ENCODE data around the gene UBR3. TPM values are rescaled to one million over a fixed set of nuclear protein-coding genes. Genes with fewer than 3 reads are reported as not detected.

UBR3 gene
- total and polyA plus RNA-seq, 2 experiments from 2014 or later, result 10.7 to 28.0 TPM

DNA sequence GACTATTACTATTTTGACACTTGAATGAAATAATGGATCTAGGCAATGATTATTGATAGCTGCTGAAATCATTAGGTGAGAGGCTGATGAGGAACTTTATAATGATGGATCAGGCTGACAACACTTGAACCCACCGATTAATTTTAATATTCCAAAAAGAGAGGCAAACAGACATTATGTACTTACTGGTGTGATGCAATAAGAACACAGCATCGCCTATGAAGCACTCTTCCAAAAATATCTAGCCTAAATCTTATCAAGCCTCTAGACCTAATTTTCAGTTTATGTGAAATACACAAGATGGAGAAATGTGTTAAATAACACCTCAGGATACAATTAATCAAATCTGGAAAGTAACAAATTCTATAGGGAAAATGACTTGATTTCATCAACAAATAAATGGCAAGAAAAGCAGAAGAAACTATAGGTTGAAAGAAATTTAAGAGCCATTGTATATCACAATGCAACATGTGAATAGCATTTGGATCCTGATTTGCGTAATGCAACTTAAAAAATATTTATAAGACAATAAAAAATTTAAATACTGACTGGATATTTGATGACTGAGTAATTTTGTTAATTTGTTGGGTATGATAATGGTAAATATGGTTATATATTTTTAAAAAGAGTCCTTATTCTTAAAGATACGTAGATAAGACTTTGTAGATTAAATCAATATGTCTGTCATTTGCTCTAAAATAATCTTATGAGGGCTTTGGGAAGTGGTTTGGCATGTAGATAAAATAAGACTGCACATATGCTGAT, 45.8 kb upstream of the UBR3 start:
- H3K79me2 ChIP-seq (replicated peaks; ENCODE audit: insufficient read depth), result no peaks in the 10 kb centered on the region
- no peaks in the 10 kb centered on the region for H3K36me3 Mint-ChIP-seq (ENCODE audit: low read depth)
- H3K36me3 ChIP-seq (ENCODE audit: insufficient read depth), result no peaks in the 10 kb centered on the region
- no peak for DNase-seq (ENCODE audit: low spot score)
- 0 out of 2 replicates have a peak, but pooled peaks cover 3% of the 10 kb centered on the region for H3K9me2 ChIP-seq (ENCODE audit: insufficient read depth)
- H3K9me3 Mint-ChIP-seq, result no peaks in the 10 kb centered on the region
- H3K4me2 ChIP-seq, result no peak overlapping the region
- no peaks in the 10 kb centered on the region for H3F3A ChIP-seq (replicated peaks; ENCODE audit: low read depth)
- H3K4me1 ChIP-seq (ENCODE audit: insufficient read depth), result no peaks in the 10 kb centered on the region
- no peak for ATAC-seq
- no peaks in the 10 kb centered on the region for H3K4me1 Mint-ChIP-seq
- no peak overlapping the region for H3K27ac Mint-ChIP-seq
- H3K4me3 Mint-ChIP-seq, result no peak overlapping the region
- H3K4me3 ChIP-seq, result no peak overlapping the region
- H3K27me3 Mint-ChIP-seq (ENCODE audit: insufficient read depth, low read depth, poor library complexity), result peaks cover 2% of the 10 kb centered on the region
- no peaks in the 10 kb centered on the region for H4K20me1 ChIP-seq (replicated peaks; ENCODE audit: insufficient read depth)
- no peak overlapping the region for H2AFZ ChIP-seq
- no peak overlapping the region for H3K27ac ChIP-seq (ENCODE audit: low read depth)
- no peak for TF ChIP-seq EZH2 (IDR thresholded peaks at IDR 0.05; ENCODE audit: low read depth, unreplicated experiment)
- no peaks in the 10 kb centered on the region for H3K27me3 ChIP-seq (ENCODE audit: insufficient read depth)

DNA sequence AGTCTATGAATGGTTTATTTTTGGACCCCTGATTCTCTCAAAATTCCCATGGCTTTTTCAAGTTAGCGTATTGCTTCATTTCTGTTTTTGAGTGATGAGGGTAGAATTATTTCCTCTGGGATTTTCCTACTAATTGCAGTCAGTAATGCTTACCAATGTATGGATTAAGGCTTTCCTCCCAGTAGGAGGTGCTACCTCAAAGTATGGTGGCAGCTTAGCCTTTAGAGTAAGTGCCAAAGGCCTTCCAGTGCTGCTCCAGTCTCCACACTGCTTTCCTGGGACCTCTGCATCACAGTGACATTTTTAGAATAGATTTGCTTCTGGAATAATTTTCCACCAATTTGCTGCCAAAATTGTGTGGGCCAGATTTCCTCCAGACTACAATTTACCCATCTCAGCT, 44.7 kb upstream of the UBR3 start:
- TF ChIP-seq NANOG (IDR thresholded peaks at IDR 0.05; ENCODE audit: borderline replicate concordance) (no peak), CTCF (conservative IDR thresholded peaks at IDR 0.05; ENCODE audit: low read depth in 2 of 2) (peak; percentile 47 to 61)
- H3K36me3 Mint-ChIP-seq (ENCODE audit: low read depth), result no peaks in the 10 kb centered on the region
- no peak overlapping the region for H3K4me3 Mint-ChIP-seq
- ATAC-seq (peak; percentile 60), DNase-seq (ENCODE audit: low spot score) (peak; percentile 50)
- Histone ChIP-seq H3K9me2 (ENCODE audit: insufficient read depth) (0 out of 2 replicates have a peak, but pooled peaks cover 3% of the 10 kb centered on the region), H3F3A (replicated peaks; ENCODE audit: low read depth) (no peaks in the 10 kb centered on the region), H3K4me1 (ENCODE audit: insufficient read depth) (no peaks in the 10 kb centered on the region), H3K4me2 (no peak overlapping the region), H3K4me3 (no peak overlapping the region), H3K36me3 (ENCODE audit: insufficient read depth) (no peaks in the 10 kb centered on the region), H3K27ac (ENCODE audit: low read depth) (no peak overlapping the region), H4K20me1 (replicated peaks; ENCODE audit: insufficient read depth) (no peaks in the 10 kb centered on the region), H2AFZ (no peak overlapping the region), H3K27me3 (ENCODE audit: insufficient read depth) (no peaks in the 10 kb centered on the region), H3K79me2 (replicated peaks; ENCODE audit: insufficient read depth) (no peaks in the 10 kb centered on the region)
- H3K27ac Mint-ChIP-seq, result no peak overlapping the region
- no peaks in the 10 kb centered on the region for H3K9me3 Mint-ChIP-seq
- H3K4me1 Mint-ChIP-seq, result no peaks in the 10 kb centered on the region; the same call in 2 of the 3 replicates
- peaks cover 2% of the 10 kb centered on the region for H3K27me3 Mint-ChIP-seq (ENCODE audit: insufficient read depth, low read depth, poor library complexity)

DNA sequence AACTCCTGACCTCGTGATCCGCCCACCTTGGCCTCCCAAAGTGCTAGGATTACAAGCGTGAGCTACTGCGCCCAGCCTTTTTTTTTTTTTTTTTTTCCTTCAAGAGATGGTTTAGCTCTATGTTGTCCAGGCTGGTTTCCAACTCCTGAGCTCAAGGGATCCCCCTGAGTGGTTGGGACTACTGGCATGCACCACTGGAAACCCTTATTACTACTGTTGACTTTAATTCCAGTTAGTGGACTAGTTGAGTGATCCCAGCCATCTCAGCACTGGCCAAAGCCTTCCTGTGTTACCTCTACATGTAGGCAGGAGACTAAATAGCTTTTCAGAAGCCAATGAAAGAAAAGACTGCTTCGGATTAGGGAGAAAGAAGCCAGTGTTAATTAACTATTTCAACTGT, 36.7 kb upstream of the UBR3 start:
- ATAC-seq, result no peak
- Mint-ChIP-seq H3K27ac (no peak overlapping the region), H3K36me3 (ENCODE audit: low read depth) (no peaks in the 10 kb centered on the region), H3K4me3 (no peak overlapping the region), H3K27me3 (ENCODE audit: insufficient read depth, low read depth, poor library complexity) (peaks cover 4% of the 10 kb centered on the region), H3K4me1 (peaks cover 13% of the 10 kb centered on the region), H3K9me3 (0 out of 3 replicates have a peak, but pooled peaks cover 4% of the 10 kb centered on the region)
- H3K36me3 ChIP-seq (ENCODE audit: insufficient read depth), result no peaks in the 10 kb centered on the region
- H3K4me3 ChIP-seq, result no peak overlapping the region
- H3K27me3 ChIP-seq (ENCODE audit: insufficient read depth), result no peaks in the 10 kb centered on the region
- H4K20me1 ChIP-seq (replicated peaks; ENCODE audit: insufficient read depth), result no peaks in the 10 kb centered on the region
- no peak overlapping the region for H2AFZ ChIP-seq
- DNase-seq (ENCODE audit: low spot score), result no peak
- no peak overlapping the region for H3K4me2 ChIP-seq
- 0 out of 2 replicates have a peak, but pooled peaks cover 3% of the 10 kb centered on the region for H3F3A ChIP-seq (replicated peaks; ENCODE audit: low read depth)
- H3K9me2 ChIP-seq (ENCODE audit: insufficient read depth), result no peaks in the 10 kb centered on the region
- TF ChIP-seq EZH2 (IDR thresholded peaks at IDR 0.05; ENCODE audit: low read depth, unreplicated experiment), result no peak
- TF ChIP-seq, protein P1, sequence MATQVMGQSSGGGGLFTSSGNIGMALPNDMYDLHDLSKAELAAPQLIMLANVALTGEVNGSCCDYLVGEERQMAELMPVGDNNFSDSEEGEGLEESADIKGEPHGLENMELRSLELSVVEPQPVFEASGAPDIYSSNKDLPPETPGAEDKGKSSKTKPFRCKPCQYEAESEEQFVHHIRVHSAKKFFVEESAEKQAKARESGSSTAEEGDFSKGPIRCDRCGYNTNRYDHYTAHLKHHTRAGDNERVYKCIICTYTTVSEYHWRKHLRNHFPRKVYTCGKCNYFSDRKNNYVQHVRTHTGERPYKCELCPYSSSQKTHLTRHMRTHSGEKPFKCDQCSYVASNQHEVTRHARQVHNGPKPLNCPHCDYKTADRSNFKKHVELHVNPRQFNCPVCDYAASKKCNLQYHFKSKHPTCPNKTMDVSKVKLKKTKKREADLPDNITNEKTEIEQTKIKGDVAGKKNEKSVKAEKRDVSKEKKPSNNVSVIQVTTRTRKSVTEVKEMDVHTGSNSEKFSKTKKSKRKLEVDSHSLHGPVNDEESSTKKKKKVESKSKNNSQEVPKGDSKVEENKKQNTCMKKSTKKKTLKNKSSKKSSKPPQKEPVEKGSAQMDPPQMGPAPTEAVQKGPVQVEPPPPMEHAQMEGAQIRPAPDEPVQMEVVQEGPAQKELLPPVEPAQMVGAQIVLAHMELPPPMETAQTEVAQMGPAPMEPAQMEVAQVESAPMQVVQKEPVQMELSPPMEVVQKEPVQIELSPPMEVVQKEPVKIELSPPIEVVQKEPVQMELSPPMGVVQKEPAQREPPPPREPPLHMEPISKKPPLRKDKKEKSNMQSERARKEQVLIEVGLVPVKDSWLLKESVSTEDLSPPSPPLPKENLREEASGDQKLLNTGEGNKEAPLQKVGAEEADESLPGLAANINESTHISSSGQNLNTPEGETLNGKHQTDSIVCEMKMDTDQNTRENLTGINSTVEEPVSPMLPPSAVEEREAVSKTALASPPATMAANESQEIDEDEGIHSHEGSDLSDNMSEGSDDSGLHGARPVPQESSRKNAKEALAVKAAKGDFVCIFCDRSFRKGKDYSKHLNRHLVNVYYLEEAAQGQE (IDR thresholded peaks at IDR 0.05; ENCODE audit: unreplicated experiment), result no peak
- TF ChIP-seq CREB1 (CRISPR knock-in tag; IDR thresholded peaks at IDR 0.05; ENCODE audit: low read depth), result no peak
- TF ChIP-seq EZH2phosphoT487 (IDR thresholded peaks at IDR 0.05; ENCODE audit: unreplicated experiment), result no peak
- no peak for TF ChIP-seq NANOG (IDR thresholded peaks at IDR 0.05; ENCODE audit: borderline replicate concordance)
- no peak for TF ChIP-seq ZNF114 (CRISPR knock-in tag; IDR thresholded peaks at IDR 0.05)
- TF ChIP-seq CTCF (conservative IDR thresholded peaks at IDR 0.05; ENCODE audit: low read depth in 2 of 2), result no peak
- TF ChIP-seq POLR2AphosphoS5 (IDR thresholded peaks at IDR 0.05; ENCODE audit: low read depth), result no peak
- TF ChIP-seq ZNF331 (CRISPR knock-in tag; IDR thresholded peaks at IDR 0.05; ENCODE audit: low read depth), result no peak
- H3K27ac ChIP-seq (ENCODE audit: low read depth), result 0 out of 2 replicates have a peak overlapping the region, but pooled peaks have one; percentile 33
- H3K4me1 ChIP-seq (ENCODE audit: insufficient read depth), result no peaks in the 10 kb centered on the region; the same call in 1 of the 2 replicates
- H3K79me2 ChIP-seq (replicated peaks; ENCODE audit: insufficient read depth), result no peaks in the 10 kb centered on the region

All from GM23338 (cell line).